ENCODE results near the gene MSMB. TPM values are rescaled to one million over a fixed set of nuclear protein-coding genes. Genes with fewer than 3 reads are reported as not detected.

Gene MSMB
- total and polyA plus RNA-seq, 2 of the 8 experiments (the other 6 are each of a cell fraction or from before 2014, with no cell fraction given): not detected

- H3K4me1 ChIP-seq (replicated peaks in 1 of 4; ENCODE audit: control insufficient read depth in 3 of 4, insufficient read depth in 4 of 4, low read length in 3 of 4): no peaks in the 10 kb centered on the region
- no peak overlapping the region for H3K56ac ChIP-seq (replicated peaks; ENCODE audit: insufficient read length, low read depth, low read length)
- 83% methylated on average over 3 of the region's 3 CpGs; no CpG with 5 or more reads in 1 of the 2 experiments for WGBS, 2 experiments (ENCODE audit: extremely low coverage in 1 of 2, insufficient coverage in 1 of 2, insufficient read length in 1 of 2, insufficient replicate concordance in 2 of 2, low coverage in 1 of 2, low lambda C conversion rate in 2 of 2, missing lambda C conversion rate in 1 of 2)
- no peak overlapping the region for H3K4me2 ChIP-seq (ENCODE audit: insufficient read depth in 1 of 2, low read depth in 2 of 2, low read length in 2 of 2)
- H3K9ac ChIP-seq (replicated peaks in 1 of 4; ENCODE audit: extremely low read depth in 1 of 4, low read depth in 3 of 4, low read length in 3 of 4): peak overlapping the region in 1 of 4 experiments; percentile 34; a peak in 1 of 7 replicates
- H2BK20ac ChIP-seq (ENCODE audit: low read length): no peak overlapping the region
- no peaks in the 10 kb centered on the region for H3K23me2 ChIP-seq (ENCODE audit: low read depth, low read length)
- no peak overlapping the region for H2BK120ac ChIP-seq (replicated peaks; ENCODE audit: low read depth, low read length)
- no peak overlapping the region for H2BK12ac ChIP-seq (ENCODE audit: low read depth, low read length)
- H3K36me3 ChIP-seq (ENCODE audit: control insufficient read depth in 2 of 4, insufficient read depth in 4 of 4, low read length in 3 of 4): peaks cover 16 to 70% (median 49%) of the 10 kb centered on the region in 4 experiments
- H4K8ac ChIP-seq (ENCODE audit: extremely low read depth, insufficient read depth, low read length): no peak overlapping the region
- H3K14ac ChIP-seq (ENCODE audit: insufficient read length): no peak overlapping the region
- no peaks in the 10 kb centered on the region for H3K79me2 ChIP-seq (ENCODE audit: control insufficient read depth in 1 of 2, insufficient read depth in 2 of 2, low read length in 2 of 2)
- CTCF ChIA-PET (ENCODE audit: partially characterized antibody): interaction anchor here (0.7 to 1.3 kb wide), 2 partner anchors 15 to 22 kb away, joined by 3 read pairs; no protein-coding TSS in a partner anchor
- H3K4me3 ChIP-seq (ENCODE audit: extremely low read depth in 1 of 4, insufficient read depth in 2 of 4, low read depth in 3 of 4, low read length in 4 of 4): no peak overlapping the region
- POLR2A ChIA-PET (ENCODE audit: partially characterized antibody): interaction anchor here (1.2 to 2.4 kb wide), 3 partner anchors 9 to 15 kb away, joined by 3 to 10 read pairs (median 6); no protein-coding TSS in a partner anchor
- no peak overlapping the region for H4K5ac ChIP-seq (ENCODE audit: insufficient read length, low read depth, low read length)
- H4K20me1 ChIP-seq (replicated peaks in 1 of 2; ENCODE audit: control insufficient read depth in 1 of 2, insufficient read depth in 2 of 2, low read length in 2 of 2): no peaks in the 10 kb centered on the region
- H3K27me3 ChIP-seq (replicated peaks in 1 of 4; ENCODE audit: control insufficient read depth in 3 of 4, extremely low read depth in 1 of 4, insufficient read depth in 3 of 4, low read length in 3 of 4): peaks cover 0 to 1% (median 0%) of the 10 kb centered on the region in 4 experiments; a peak in 1 of 7 replicates
- no peak overlapping the region for H2BK15ac ChIP-seq (ENCODE audit: low read length)
- FAIRE-seq (no peak), DNase-seq (ENCODE audit: low read depth in 1 of 2, low spot score in 2 of 2) (no peak)
- no peak overlapping the region for H3K23ac ChIP-seq (ENCODE audit: insufficient read length)
- H2BK5ac ChIP-seq (ENCODE audit: low read depth, low read length): no peak overlapping the region
- no peaks in the 10 kb centered on the region for H3K9me3 ChIP-seq (ENCODE audit: insufficient read depth in 2 of 2, low read depth in 1 of 2, low read length in 1 of 2)
- no peak overlapping the region for H3K27ac ChIP-seq (ENCODE audit: low read depth, low read length)
- H3K18ac ChIP-seq (ENCODE audit: extremely low read depth, low read length): no peak overlapping the region
- no peak overlapping the region for H2AK5ac ChIP-seq (ENCODE audit: low read depth, low read length)
- H3K4ac ChIP-seq (replicated peaks; ENCODE audit: insufficient read length, low read depth, low read length): no peak overlapping the region
- H3K79me1 ChIP-seq (ENCODE audit: low read depth, low read length): no peaks in the 10 kb centered on the region
- no peak overlapping the region for H4K91ac ChIP-seq (replicated peaks; ENCODE audit: insufficient read length, low read length)
- H2AFZ ChIP-seq (ENCODE audit: low read length): no peak overlapping the region
- no peak for TF ChIP-seq TCF12 (IDR thresholded peaks at IDR 0.05; ENCODE audit: low read depth, low read length)
- TF ChIP-seq SRF (IDR thresholded peaks at IDR 0.05; ENCODE audit: low read depth, low read length): no peak
- no peak for TF ChIP-seq RFX5 (IDR thresholded peaks at IDR 0.05; ENCODE audit: borderline replicate concordance, low read depth, low read length)
- TF ChIP-seq EP300 (IDR thresholded peaks at IDR 0.05; ENCODE audit: borderline replicate concordance in 1 of 2, low read depth in 2 of 2, low read length in 2 of 2): no peak
- no peak for TF ChIP-seq RAD21 (IDR thresholded peaks at IDR 0.05 in 1 of 2, conservative IDR thresholded peaks at IDR 0.05 in 1 of 2; ENCODE audit: low read depth in 2 of 2, low read length in 2 of 2)
- TF ChIP-seq ZNF274 (IDR thresholded peaks at IDR 0.05; ENCODE audit: borderline replicate concordance, extremely low read depth, low read length): no peak
- TF ChIP-seq POLR2A (IDR thresholded peaks at IDR 0.05; ENCODE audit: control extremely low read depth in 1 of 2, low read depth in 2 of 2, low read length in 2 of 2): no peak
- no peak for TF ChIP-seq CBX8 (IDR thresholded peaks at IDR 0.05; ENCODE audit: borderline replicate concordance, low read depth, low read length)
- no peak for TF ChIP-seq SIRT6 (IDR thresholded peaks at IDR 0.05; ENCODE audit: low read length)
- no peak for TF ChIP-seq POLR2AphosphoS5 (IDR thresholded peaks at IDR 0.05; ENCODE audit: low read depth, low read length)
- TF ChIP-seq POU5F1 (IDR thresholded peaks at IDR 0.05; ENCODE audit: low read depth, low read length): no peak
- no peak for TF ChIP-seq RBBP5 (IDR thresholded peaks at IDR 0.05; ENCODE audit: borderline replicate concordance, low read depth, low read length)
- no peak for TF ChIP-seq CBX5 (IDR thresholded peaks at IDR 0.05; ENCODE audit: low read depth, low read length)
- no peak for TF ChIP-seq CTBP2 (IDR thresholded peaks at IDR 0.05; ENCODE audit: borderline replicate concordance, insufficient read depth, insufficient read length, low read length)
Measured at GRCh38 chr10:46006219-46006618, 39.9 kb downstream of the MSMB start.

All from H1 (cell line).